HCT116 (cell line): ENCODE results near the gene POC1B. TPM values are rescaled to one million over a fixed set of nuclear protein-coding genes. Genes with fewer than 3 reads are reported as not detected.

Source experiments
- ATAC-seq: fragments of 200-7000 bp; cut with Tn5 transposase; 2 replicates; pipeline ENCODE4 v1.9.1; 2020; ENCODE audit warnings: mild to moderate bottlenecking, moderate library complexity
- Bru-seq: library from RNA; stranded (reverse); fragments of 400-500 nt; gene quantifications from one replicate; lab custom pipeline; 2021; lab: Mats Ljungman, UMichigan
- BruChase-seq, 2 experiments: library from RNA; stranded (reverse); fragments of 400-500 nt; gene quantifications; one replicate each; lab custom pipeline; 2021; lab: Mats Ljungman, UMichigan
- BruUV-seq: library from RNA; stranded (reverse); fragments of 400-500 nt; replicated peaks from 2 replicates; lab custom pipeline; 2021; lab: Mats Ljungman, UMichigan
- CTCF ChIA-PET: fragments of 300-600 bp; sonication (Branson Sonifier 250); formaldehyde crosslinking; loops from one replicate; lab custom pipeline; 2021; ENCODE audit warnings: antibody characterized with exemption; lab: Charles Lee
- POLR2A ChIA-PET: fragments of 300-600, 350-600 bp; sonication (Branson Sonifier 250); formaldehyde crosslinking; loops from one replicate; lab custom pipeline; 2021; ENCODE audit warnings: antibody characterized with exemption; lab: Charles Lee
- RAD21 ChIA-PET, 2 experiments: fragments of 300-600 bp; sonication (Branson Sonifier 250); formaldehyde crosslinking; loops; one replicate each; lab custom pipeline; 2023; ENCODE audit warnings: low total read pairs in 2 of 2; ENCODE audit not compliant: uncharacterized antibody in 2 of 2, unreplicated experiment in 2 of 2, low non-redundant PET in 1 of 2; lab: Charles Lee
- DNase-seq: peaks from one replicate; pipeline ENCODE4 v3.0.0-alpha.2; 2010; ENCODE audit warnings: low read depth, low spot score
- H2AFZ ChIP-seq: fragments of 200-600 bp; shearing (Covaris generic), sonication (generic); 2 replicates; pipeline ENCODE4 v1.6.1; 2017; ENCODE audit warnings: low read depth, mixed run types, mixed read lengths, antibody characterized with exemption, low read length; ENCODE audit not compliant: poor library complexity, severe bottlenecking
- H3K27ac ChIP-seq: 2 replicates; pipeline ENCODE4 v1.5.1; 2012; ENCODE audit warnings: low read depth, low read length
- H3K27me3 ChIP-seq: fragments of 200-600 bp; sonication (generic); 2 replicates; pipeline ENCODE4 v1.6.1; 2016; ENCODE audit warnings: mixed run types, low read length, mixed read lengths; ENCODE audit not compliant: insufficient read depth
- H3K36me3 ChIP-seq, 2 experiments: fragments of 200-500 bp in 1 of 2; fragments of 200-600 bp in 1 of 2; sonication (Bioruptor generic) in 1 of 2; sonication (generic) in 1 of 2; 2 replicates each; pipeline versions ENCODE4 v1.5.1 to v1.6.1; 2014 to 2016; ENCODE audit warnings: low read length in 2 of 2, inconsistent platforms in 1 of 2, mixed read lengths in 1 of 2, mixed run types in 1 of 2; ENCODE audit not compliant: insufficient read depth in 2 of 2, control insufficient read depth in 1 of 2
- H3K4me1 ChIP-seq, 2 experiments: fragments of 200-600 bp in 1 of 2; sonication (generic) in 1 of 2; 2 replicates each; pipeline versions ENCODE4 v1.5.1 to v1.6.1; 2012 to 2017; ENCODE audit warnings: low read length in 2 of 2, inconsistent platforms in 1 of 2, mild to moderate bottlenecking in 1 of 2, mixed read lengths in 1 of 2, mixed run types in 1 of 2, moderate library complexity in 1 of 2; ENCODE audit not compliant: insufficient read depth in 2 of 2, control insufficient read depth in 1 of 2
- H3K4me2 ChIP-seq: fragments of 200-600 bp; sonication (generic); 2 replicates; pipeline ENCODE4 v1.6.1; 2017; ENCODE audit warnings: mixed run types, low read length, mixed read lengths
- H3K4me3 ChIP-seq, 2 experiments: fragments of 200-600 bp in 1 of 2; sonication (generic) in 1 of 2; replicated peaks in 1 of 2; 2 replicates each; pipeline ENCODE4 v1.5.1; 2011 to 2016; ENCODE audit warnings: low read length in 2 of 2, control low read depth in 1 of 2, low read depth in 1 of 2, mild to moderate bottlenecking in 1 of 2, mixed read lengths in 1 of 2, mixed run types in 1 of 2
- H3K79me2 ChIP-seq: fragments of 200-600 bp; sonication (generic); 2 replicates; pipeline ENCODE4 v1.6.1; 2017; ENCODE audit warnings: mild to moderate bottlenecking, mixed run types, low read length, moderate library complexity, mixed read lengths; ENCODE audit not compliant: insufficient read depth
- H3K9ac ChIP-seq: fragments of 200-600 bp; sonication (generic); 2 replicates; pipeline ENCODE4 v1.6.1; 2016; ENCODE audit warnings: low read length, mixed read lengths
- H3K9me2 ChIP-seq: fragments of 200-600 bp; sonication (generic), shearing (Covaris generic); 2 replicates; pipeline ENCODE4 v1.6.1; 2017; ENCODE audit warnings: mixed run types, mild to moderate bottlenecking, moderate library complexity; ENCODE audit not compliant: insufficient read depth
- H3K9me3 ChIP-seq, 2 experiments: fragments of 200-500 bp in 1 of 2; fragments of 200-600 bp in 1 of 2; sonication (Bioruptor generic) in 1 of 2; sonication (generic) in 1 of 2; 2 replicates each; pipeline ENCODE4 v1.6.1; 2014 to 2017; ENCODE audit warnings: low read length in 2 of 2, mixed read lengths in 2 of 2, inconsistent platforms in 1 of 2, low read depth in 1 of 2, mild to moderate bottlenecking in 1 of 2, mixed run types in 1 of 2, moderate library complexity in 1 of 2; ENCODE audit not compliant: control insufficient read depth in 1 of 2, insufficient read depth in 1 of 2
- H4K20me1 ChIP-seq: fragments of 200-600 bp; sonication (generic), shearing (Covaris generic); 2 replicates; pipeline ENCODE4 v1.6.1; 2017; ENCODE audit warnings: mixed run types, mild to moderate bottlenecking, moderate library complexity; ENCODE audit not compliant: insufficient read depth
- CBX3 ChIP-seq: IDR thresholded peaks from 2 replicates; pipeline ENCODE4 v1.6.1; 2012; ENCODE audit warnings: low read depth
- EGR1 ChIP-seq: IDR thresholded peaks from 2 replicates; pipeline ENCODE4 v1.6.1; 2012; ENCODE audit warnings: low read depth
- EZH2 ChIP-seq: fragments of 200-600 bp; sonication (generic); IDR thresholded peaks from 2 replicates; pipeline ENCODE4 v1.6.1; 2017; ENCODE audit warnings: antibody characterized with exemption, mixed run types
- EZH2phosphoT487 ChIP-seq: fragments of 200-600 bp; IDR thresholded peaks from 2 replicates; pipeline ENCODE4 v1.6.1; 2018; ENCODE audit warnings: antibody characterized with exemption, borderline replicate concordance
- POLR2AphosphoS5 ChIP-seq: IDR thresholded peaks from 2 replicates; pipeline ENCODE4 v1.6.1; 2011; ENCODE audit warnings: mild to moderate bottlenecking, low read depth, low read length, moderate library complexity
- SP1 ChIP-seq: IDR thresholded peaks from 2 replicates; pipeline ENCODE4 v1.6.1; 2012; ENCODE audit warnings: low read depth
- SRF ChIP-seq: IDR thresholded peaks from 2 replicates; pipeline ENCODE4 v1.6.1; 2012; ENCODE audit warnings: low read depth
- YY1 ChIP-seq: IDR thresholded peaks from 2 replicates; pipeline ENCODE4 v1.6.1; 2011; ENCODE audit warnings: low read length, low read depth, moderate library complexity, mild to moderate bottlenecking; ENCODE audit not compliant: insufficient replicate concordance; ENCODE audit errors: extremely low read depth
- ZNF274 ChIP-seq: fragments of 200-500 bp; sonication (Bioruptor generic); IDR thresholded peaks from 2 replicates; pipeline ENCODE4 v1.6.1; 2014; ENCODE audit warnings: mild to moderate bottlenecking, low read depth, low read length, inconsistent platforms
- intact Hi-C: fragments of 100-400 bp; cut with micrococcal nuclease; formaldehyde crosslinking; loops from 2 replicates; pipeline ENCODE4 v1.10.0; 2022
- long read RNA-seq: library from polyadenylated mRNA; unstranded; transcript quantifications from one replicate; pipeline ENCODE4 v2.0.0, GENCODE V29; 2021; ENCODE audit not compliant: unreplicated experiment
- polyA plus RNA-seq: library from polyadenylated mRNA; unstranded; fragments of >200 nt; gene quantifications from 2 replicates; pipeline ENCODE4 v1.2.1, GENCODE V29; 2012; ENCODE audit warnings: missing spikeins
- total RNA-seq: library from RNA; stranded (reverse); gene quantifications from one replicate; pipeline ENCODE4 v1.2.1, GENCODE V29; 2021; ENCODE audit not compliant: unreplicated experiment
- TF ChIP-seq, protein P1 (sequence below): IDR thresholded peaks from 2 replicates; pipeline ENCODE4 v1.6.1; 2011; ENCODE audit warnings: mild to moderate bottlenecking, low read length, moderate library complexity; ENCODE audit not compliant: insufficient replicate concordance; ENCODE audit errors: extremely low read depth
- TF ChIP-seq, protein P2 (sequence below), 3 experiments: fragments of 200-600 bp in 1 of 3; sonication (generic) in 1 of 3; IDR thresholded peaks in 2 of 3; conservative IDR thresholded peaks in 1 of 3; 2 replicates each; pipeline ENCODE4 v1.5.1; 2012 to 2017; ENCODE audit warnings: low read depth in 2 of 3, low read length in 2 of 3, antibody characterized with exemption in 1 of 3, borderline replicate concordance in 1 of 3, control low read depth in 1 of 3, mild to moderate bottlenecking in 1 of 3, mixed read lengths in 1 of 3, mixed run types in 1 of 3, moderate library complexity in 1 of 3; ENCODE audit not compliant: insufficient read depth in 1 of 3
- TF ChIP-seq, protein P3 (sequence below): IDR thresholded peaks from 2 replicates; pipeline ENCODE4 v1.6.1; 2012
- TF ChIP-seq, protein P4 (sequence below): IDR thresholded peaks from 2 replicates; pipeline ENCODE4 v1.6.1; 2012
- TF ChIP-seq, protein P5 (sequence below): IDR thresholded peaks from 2 replicates; pipeline ENCODE4 v1.6.1; 2012; ENCODE audit warnings: low read depth

The POC1B gene
- total RNA-seq (14.3 TPM), Bru-seq, nascent RNA (percentile 62 among the genes with signal in this experiment), BruChase-seq, experiment 1, labeled RNA remaining after a 6-hour chase (percentile 59 among the genes with signal in this experiment), BruChase-seq, experiment 2, labeled RNA remaining after a 2-hour chase (percentile 66 among the genes with signal in this experiment)
- polyA plus RNA-seq = 7.2 and 8.6 TPM in 2 replicates
- long read RNA-seq, transcript POC1B-201 (12 exons, 3,001 nt) = major isoform, 10 of 34 reads
- long read RNA-seq, partial matches to known transcripts = 5 of 34 reads
- long read RNA-seq, other reads (novel, unspliced or antisense) = 17 of 34 reads

DNA sequence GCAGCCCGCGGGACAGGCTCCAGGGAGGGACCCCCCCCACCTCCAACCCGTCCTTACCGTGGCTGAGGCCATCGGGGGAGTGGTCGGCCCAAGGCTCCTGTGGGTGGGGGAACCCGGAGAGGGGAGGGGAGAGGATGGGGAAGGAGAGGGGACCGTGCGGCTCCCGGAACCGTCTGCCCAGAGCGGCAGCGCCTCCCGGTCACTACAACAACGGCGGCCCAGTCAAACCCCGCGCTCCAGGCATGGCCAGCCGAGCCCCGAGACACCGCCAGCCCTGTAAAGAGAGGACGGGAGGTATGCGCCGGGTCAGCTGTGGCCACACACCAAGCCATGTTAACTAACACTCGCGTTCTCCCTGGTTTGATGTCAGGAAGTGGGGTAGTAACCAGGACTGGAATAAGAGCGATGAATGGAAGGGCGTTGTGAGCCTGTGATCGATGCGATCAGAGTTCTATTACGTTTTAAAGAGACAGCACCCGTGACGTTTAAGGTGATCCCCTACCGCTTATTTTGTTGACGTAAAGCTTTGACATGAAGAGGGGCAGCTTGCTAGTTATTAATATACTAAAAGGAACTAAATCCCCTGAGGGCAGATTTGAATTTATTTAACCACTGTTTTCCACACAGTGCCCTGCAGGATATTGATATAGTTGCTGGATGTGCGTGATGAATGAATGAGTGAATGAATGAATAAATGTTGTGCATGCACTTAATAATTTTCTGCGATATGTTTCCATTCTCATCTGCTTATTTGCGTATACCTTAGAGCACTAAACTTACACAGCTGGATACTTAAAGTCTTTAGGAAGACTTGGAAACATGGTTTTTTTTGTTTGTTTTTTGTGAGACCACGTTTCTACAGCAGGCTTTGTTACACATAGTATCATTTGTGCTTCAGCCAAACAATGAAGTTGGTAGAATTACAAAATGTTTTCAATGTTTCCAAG is at the start of gene POC1B:
Gene POC1B, minus strand, starts transcription at position 224 of the 947 bp plus-strand sequence. Its CDS starts 152 bp downstream, at position 72.
- H3K27ac ChIP-seq = peak within 1 kb of the TSS; percentile 72
- CTCF ChIA-PET = interaction anchor here (1.3 to 2.6 kb wide), 5 partner anchors 13 to 509 kb away, joined by 3 to 10 read pairs (median 6); no protein-coding TSS in a partner anchor
- no peaks in the 10 kb centered on the region for H4K20me1 ChIP-seq
- H3K36me3 ChIP-seq = peaks cover 0 to 2% of the 10 kb centered on the region in 2 experiments; a peak in 2 of 4 replicates
- peak within 1 kb of the TSS; percentile 85 for H3K4me2 ChIP-seq
- intact Hi-C loops = loop anchor here (2.0 to 5.0 kb wide), 3 partner anchors 174 to 1414 kb away; partner anchors contain the start of gene DUSP6
- no peaks in the 10 kb centered on the region for H3K9me3 ChIP-seq
- H2AFZ ChIP-seq = peak within 1 kb of the TSS; percentile 97
- H3K4me3 ChIP-seq = peak within 1 kb of the TSS; percentile 81 to 86
- RAD21 ChIA-PET = no interaction called here
- H3K4me1 ChIP-seq = peaks cover 4 to 17% of the 10 kb centered on the region in 2 experiments; a peak in 3 of 4 replicates
- peaks cover 18% of the 10 kb centered on the region; the same call in 1 of the 2 replicates for H3K79me2 ChIP-seq
- H3K9me2 ChIP-seq = no peaks in the 10 kb centered on the region
- H3K27me3 ChIP-seq = no peaks in the 10 kb centered on the region
- POLR2A ChIA-PET = no interaction called here
- H3K9ac ChIP-seq = peak within 1 kb of the TSS; percentile 71
- TSS peak; percentile 51 for BruUV-seq
- peak; percentile 83 for ATAC-seq
- DNase-seq = peak; percentile 74
- TF ChIP-seq YY1 (peak; percentile 81), SP1 (peak; percentile 87), EZH2 (no peak), SRF (peak; percentile 94), EGR1 (no peak), ZNF274 (no peak), POLR2AphosphoS5 (peak; percentile 42; the same call in 1 of the 2 replicates), EZH2phosphoT487 (no peak), CBX3 (peak; percentile 64; the same call in 1 of the 2 replicates)
- TF ChIP-seq, protein P1, sequence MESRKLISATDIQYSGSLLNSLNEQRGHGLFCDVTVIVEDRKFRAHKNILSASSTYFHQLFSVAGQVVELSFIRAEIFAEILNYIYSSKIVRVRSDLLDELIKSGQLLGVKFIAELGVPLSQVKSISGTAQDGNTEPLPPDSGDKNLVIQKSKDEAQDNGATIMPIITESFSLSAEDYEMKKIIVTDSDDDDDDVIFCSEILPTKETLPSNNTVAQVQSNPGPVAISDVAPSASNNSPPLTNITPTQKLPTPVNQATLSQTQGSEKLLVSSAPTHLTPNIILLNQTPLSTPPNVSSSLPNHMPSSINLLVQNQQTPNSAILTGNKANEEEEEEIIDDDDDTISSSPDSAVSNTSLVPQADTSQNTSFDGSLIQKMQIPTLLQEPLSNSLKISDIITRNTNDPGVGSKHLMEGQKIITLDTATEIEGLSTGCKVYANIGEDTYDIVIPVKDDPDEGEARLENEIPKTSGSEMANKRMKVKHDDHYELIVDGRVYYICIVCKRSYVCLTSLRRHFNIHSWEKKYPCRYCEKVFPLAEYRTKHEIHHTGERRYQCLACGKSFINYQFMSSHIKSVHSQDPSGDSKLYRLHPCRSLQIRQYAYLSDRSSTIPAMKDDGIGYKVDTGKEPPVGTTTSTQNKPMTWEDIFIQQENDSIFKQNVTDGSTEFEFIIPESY = peak; percentile 16
- TF ChIP-seq, protein P2, sequence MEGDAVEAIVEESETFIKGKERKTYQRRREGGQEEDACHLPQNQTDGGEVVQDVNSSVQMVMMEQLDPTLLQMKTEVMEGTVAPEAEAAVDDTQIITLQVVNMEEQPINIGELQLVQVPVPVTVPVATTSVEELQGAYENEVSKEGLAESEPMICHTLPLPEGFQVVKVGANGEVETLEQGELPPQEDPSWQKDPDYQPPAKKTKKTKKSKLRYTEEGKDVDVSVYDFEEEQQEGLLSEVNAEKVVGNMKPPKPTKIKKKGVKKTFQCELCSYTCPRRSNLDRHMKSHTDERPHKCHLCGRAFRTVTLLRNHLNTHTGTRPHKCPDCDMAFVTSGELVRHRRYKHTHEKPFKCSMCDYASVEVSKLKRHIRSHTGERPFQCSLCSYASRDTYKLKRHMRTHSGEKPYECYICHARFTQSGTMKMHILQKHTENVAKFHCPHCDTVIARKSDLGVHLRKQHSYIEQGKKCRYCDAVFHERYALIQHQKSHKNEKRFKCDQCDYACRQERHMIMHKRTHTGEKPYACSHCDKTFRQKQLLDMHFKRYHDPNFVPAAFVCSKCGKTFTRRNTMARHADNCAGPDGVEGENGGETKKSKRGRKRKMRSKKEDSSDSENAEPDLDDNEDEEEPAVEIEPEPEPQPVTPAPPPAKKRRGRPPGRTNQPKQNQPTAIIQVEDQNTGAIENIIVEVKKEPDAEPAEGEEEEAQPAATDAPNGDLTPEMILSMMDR (IDR thresholded peaks at IDR 0.05 in 2 of 3, conservative IDR thresholded peaks at IDR 0.05 in 1 of 3; ENCODE audit: borderline replicate concordance in 1 of 3, insufficient read depth in 1 of 3, low read depth in 2 of 3, low read length in 2 of 3) = no peak
- TF ChIP-seq, protein P3, sequence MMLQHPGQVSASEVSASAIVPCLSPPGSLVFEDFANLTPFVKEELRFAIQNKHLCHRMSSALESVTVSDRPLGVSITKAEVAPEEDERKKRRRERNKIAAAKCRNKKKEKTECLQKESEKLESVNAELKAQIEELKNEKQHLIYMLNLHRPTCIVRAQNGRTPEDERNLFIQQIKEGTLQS = no peak
- TF ChIP-seq, protein P4, sequence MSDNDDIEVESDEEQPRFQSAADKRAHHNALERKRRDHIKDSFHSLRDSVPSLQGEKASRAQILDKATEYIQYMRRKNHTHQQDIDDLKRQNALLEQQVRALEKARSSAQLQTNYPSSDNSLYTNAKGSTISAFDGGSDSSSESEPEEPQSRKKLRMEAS = peak; percentile 93
- TF ChIP-seq, protein P5, sequence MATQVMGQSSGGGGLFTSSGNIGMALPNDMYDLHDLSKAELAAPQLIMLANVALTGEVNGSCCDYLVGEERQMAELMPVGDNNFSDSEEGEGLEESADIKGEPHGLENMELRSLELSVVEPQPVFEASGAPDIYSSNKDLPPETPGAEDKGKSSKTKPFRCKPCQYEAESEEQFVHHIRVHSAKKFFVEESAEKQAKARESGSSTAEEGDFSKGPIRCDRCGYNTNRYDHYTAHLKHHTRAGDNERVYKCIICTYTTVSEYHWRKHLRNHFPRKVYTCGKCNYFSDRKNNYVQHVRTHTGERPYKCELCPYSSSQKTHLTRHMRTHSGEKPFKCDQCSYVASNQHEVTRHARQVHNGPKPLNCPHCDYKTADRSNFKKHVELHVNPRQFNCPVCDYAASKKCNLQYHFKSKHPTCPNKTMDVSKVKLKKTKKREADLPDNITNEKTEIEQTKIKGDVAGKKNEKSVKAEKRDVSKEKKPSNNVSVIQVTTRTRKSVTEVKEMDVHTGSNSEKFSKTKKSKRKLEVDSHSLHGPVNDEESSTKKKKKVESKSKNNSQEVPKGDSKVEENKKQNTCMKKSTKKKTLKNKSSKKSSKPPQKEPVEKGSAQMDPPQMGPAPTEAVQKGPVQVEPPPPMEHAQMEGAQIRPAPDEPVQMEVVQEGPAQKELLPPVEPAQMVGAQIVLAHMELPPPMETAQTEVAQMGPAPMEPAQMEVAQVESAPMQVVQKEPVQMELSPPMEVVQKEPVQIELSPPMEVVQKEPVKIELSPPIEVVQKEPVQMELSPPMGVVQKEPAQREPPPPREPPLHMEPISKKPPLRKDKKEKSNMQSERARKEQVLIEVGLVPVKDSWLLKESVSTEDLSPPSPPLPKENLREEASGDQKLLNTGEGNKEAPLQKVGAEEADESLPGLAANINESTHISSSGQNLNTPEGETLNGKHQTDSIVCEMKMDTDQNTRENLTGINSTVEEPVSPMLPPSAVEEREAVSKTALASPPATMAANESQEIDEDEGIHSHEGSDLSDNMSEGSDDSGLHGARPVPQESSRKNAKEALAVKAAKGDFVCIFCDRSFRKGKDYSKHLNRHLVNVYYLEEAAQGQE = no peak
